Common myeloid progenitor, CD34-positive (primary cell): ENCODE results near the gene SQSTM1.
"Not testable (repeated sequence)": the region's sequence is repeated elsewhere in the genome, so short reads cannot be mapped to it uniquely, and the experiment has no call there.

Source experiments
- CTCF ChIA-PET: fragments of 350-600 bp; sonication (Branson Sonifier 250); formaldehyde crosslinking; loops from one replicate; lab custom pipeline; 2021; ENCODE audit warnings: antibody characterized with exemption; lab: Charles Lee
- POLR2A ChIA-PET: fragments of 350-600 bp; sonication (Branson Sonifier 250); formaldehyde crosslinking; loops from one replicate; lab custom pipeline; 2021; ENCODE audit warnings: antibody characterized with exemption; lab: Charles Lee
- DNase-seq, 3 donors: peaks; one replicate each; pipeline versions ENCODE4 v3.0.0 to v3.0.0-alpha.2; 2013
- H3K27ac ChIP-seq, 2 experiments: 1 replicate in 1 of 2; 2 replicates in 1 of 2; pipeline ENCODE4 v1.7.0; 2013; ENCODE audit warnings: inconsistent platforms in 2 of 2, low read length in 2 of 2, mild to moderate bottlenecking in 2 of 2, low read depth in 1 of 2, moderate library complexity in 1 of 2; ENCODE audit not compliant: severe bottlenecking in 2 of 2, insufficient read depth in 1 of 2, poor library complexity in 1 of 2
- H3K27me3 ChIP-seq, 5 experiments: replicated peaks in 2 of 5; 1 replicate in 3 of 5; 2 replicates in 2 of 5; pipeline versions ENCODE4 v1.6.1 to v1.7.0; 2013; ENCODE audit warnings: low read length in 4 of 5, mild to moderate bottlenecking in 2 of 5, moderate library complexity in 2 of 5, inconsistent platforms in 1 of 5; ENCODE audit not compliant: insufficient read depth in 5 of 5, control insufficient read depth in 4 of 5
- H3K36me3 ChIP-seq, 4 experiments: 1 replicate in 2 of 4; 2 replicates in 2 of 4; pipeline versions ENCODE4 v1.6.1 to v1.7.0; 2013; ENCODE audit warnings: low read length in 3 of 4, control low read depth in 1 of 4, mild to moderate bottlenecking in 1 of 4; ENCODE audit not compliant: control insufficient read depth in 4 of 4, insufficient read depth in 4 of 4
- H3K4me1 ChIP-seq, 4 experiments: 1 replicate in 3 of 4; 2 replicates in 1 of 4; pipeline versions ENCODE4 v1.6.1 to v1.7.1; 2013; ENCODE audit warnings: low read length in 3 of 4, mild to moderate bottlenecking in 3 of 4, control low read depth in 1 of 4, inconsistent platforms in 1 of 4, moderate library complexity in 1 of 4; ENCODE audit not compliant: control insufficient read depth in 4 of 4, insufficient read depth in 4 of 4; ENCODE audit errors: control extremely low read depth in 1 of 4
- H3K4me3 ChIP-seq, 7 experiments: 1 replicate in 4 of 7; 2 replicates in 3 of 7; pipeline versions ENCODE4 v1.5.1 to v1.7.0; 2013; ENCODE audit warnings: mild to moderate bottlenecking in 7 of 7, low read length in 6 of 7, moderate library complexity in 6 of 7, inconsistent platforms in 2 of 7, low read depth in 2 of 7, control low read depth in 1 of 7; ENCODE audit not compliant: insufficient read depth in 4 of 7, control insufficient read depth in 1 of 7; ENCODE audit errors: extremely low read depth in 1 of 7
- H3K9me3 ChIP-seq, 5 experiments: 1 replicate in 4 of 5; 2 replicates in 1 of 5; pipeline versions ENCODE4 v1.6.1 to v1.7.1; 2013; ENCODE audit warnings: low read length in 4 of 5, mild to moderate bottlenecking in 2 of 5, inconsistent platforms in 1 of 5, low read depth in 1 of 5, moderate library complexity in 1 of 5; ENCODE audit not compliant: control insufficient read depth in 4 of 5, insufficient read depth in 2 of 5; ENCODE audit errors: control extremely low read depth in 1 of 5
- WGBS: methylation state at CpG from one replicate; pipeline ENCODE4 v1.1.5; 2013; ENCODE audit not compliant: insufficient coverage; 5-methylcytosine and 5-hydroxymethylcytosine counted together

SQSTM1 gene

GRCh38 chr5:179786861-179787260 lies 33.8 kb upstream of the SQSTM1 start:
- WGBS: 84% methylated on average over 12 of the region's 12 CpGs
- ChIA-PET CTCF (interaction anchor here (0.7 to 2.2 kb wide), 4 partner anchors 10 to 82 kb away, joined by 3 to 9 read pairs (median 5); no protein-coding TSS in a partner anchor), POLR2A (no interaction called here)
- Histone ChIP-seq H3K36me3 (peaks cover 0 to 8% (median 3%) of the 10 kb centered on the region in 4 experiments), H3K4me1 (peaks cover 0 to 8% (median 6%) of the 10 kb centered on the region in 4 experiments), H3K9me3 (no peaks in the 10 kb centered on the region), H3K27ac (no peak overlapping the region), H3K27me3 (no peaks in the 10 kb centered on the region), H3K4me3 (no peak overlapping the region)
- no peak for DNase-seq

- peaks cover 0 to 22% (median 21%) of the 10 kb centered on the region in 4 experiments for H3K4me1 ChIP-seq
These were observed 32.4 kb upstream of the SQSTM1 start for GRCh38 chr5:179788193-179788854.

GRCh38 chr5:179789278-179789677 lies 31.4 kb upstream of the SQSTM1 start:
- WGBS: 97% methylated on average over 6 of the region's 9 CpGs
- POLR2A ChIA-PET: not testable (repeated sequence)

More at GRCh38 chr5:179788193-179788854, 32.4 kb upstream of the SQSTM1 start:
- no peaks in the 10 kb centered on the region for H3K27me3 ChIP-seq
- H3K27ac ChIP-seq: no peak overlapping the region
- 99% methylated on average over 7 of the region's 7 CpGs for WGBS
- no peak for DNase-seq
- ChIA-PET CTCF (interaction anchor here (1.2 to 3.3 kb wide), 6 partner anchors 10 to 28 kb away, joined by 3 to 15 read pairs (median 8); no protein-coding TSS in a partner anchor), POLR2A (no interaction called here)
- H3K4me3 ChIP-seq: no peak overlapping the region
- no peaks in the 10 kb centered on the region for H3K9me3 ChIP-seq
- H3K36me3 ChIP-seq: no peaks in the 10 kb centered on the region

GRCh38 chr5:179791881-179792611 lies 28.7 kb upstream of the SQSTM1 start:
- H3K9me3 ChIP-seq: no peaks in the 10 kb centered on the region
- POLR2A ChIA-PET: interaction anchor here (0.7 to 4.1 kb wide), 4 partner anchors 12 to 60 kb away, joined by 3 to 16 read pairs (median 4); partner anchors contain the start of genes MAML1 and SQSTM1
- peak overlapping the region in 1 of 7 experiments; percentile 28 for H3K4me3 ChIP-seq
- DNase-seq: peak in 2 of 3 donors; percentile 47 to 52
- no peak overlapping the region for H3K27ac ChIP-seq
- no peaks in the 10 kb centered on the region for H3K27me3 ChIP-seq
- peaks cover 5 to 56% (median 54%) of the 10 kb centered on the region in 4 experiments for H3K4me1 ChIP-seq
- peaks cover 0 to 5% (median under 1%) of the 10 kb centered on the region in 4 experiments for H3K36me3 ChIP-seq
- WGBS: 47% methylated on average over 13 of the region's 15 CpGs
- CTCF ChIA-PET: interaction anchor here (1.2 to 8.3 kb wide), 6 partner anchors 10 to 53 kb away, joined by 4 to 211 read pairs (median 12); no protein-coding TSS in a partner anchor

More at GRCh38 chr5:179789278-179789677, 31.4 kb upstream of the SQSTM1 start:
- CTCF ChIA-PET: interaction anchor here (1.8 to 3.3 kb wide), 3 partner anchors 12 to 26 kb away, joined by 8 to 15 read pairs (median 10); no protein-coding TSS in a partner anchor
- H3K27ac ChIP-seq, H3K4me3 ChIP-seq, DNase-seq, H3K27me3 ChIP-seq, H3K9me3 ChIP-seq, H3K36me3 ChIP-seq: not testable (repeated sequence)
- peaks cover 2 to 32% (median 30%) of the 10 kb centered on the region in 4 experiments for H3K4me1 ChIP-seq

- POLR2A ChIA-PET: interaction anchor here (0.6 to 4.1 kb wide), 6 partner anchors 11 to 87 kb away, joined by 3 to 16 read pairs (median 4); partner anchors contain the start of genes MAML1 and SQSTM1
- CTCF ChIA-PET: interaction anchor here (0.6 to 8.3 kb wide), 11 partner anchors 10 to 54 kb away, joined by 3 to 211 read pairs (median 4); no protein-coding TSS in a partner anchor
These were observed 27.9 kb upstream of the SQSTM1 start for GRCh38 chr5:179792612-179793467.

More at GRCh38 chr5:179792612-179793467, 27.9 kb upstream of the SQSTM1 start:
- H3K4me1 ChIP-seq: peaks cover 5 to 57% (median 54%) of the 10 kb centered on the region in 4 experiments
- no peak overlapping the region for H3K27ac ChIP-seq
- H3K27me3 ChIP-seq: no peaks in the 10 kb centered on the region
- DNase-seq: peak in 1 of 3 donors; percentile 41
- H3K9me3 ChIP-seq: no peaks in the 10 kb centered on the region
- H3K36me3 ChIP-seq: peaks cover 0 to 9% (median 6%) of the 10 kb centered on the region in 4 experiments
- peak overlapping the region in 4 of 7 experiments; percentile 34 to 57 (median 50) for H3K4me3 ChIP-seq
- 23% methylated on average over 22 of the region's 24 CpGs for WGBS
